Measurements from ENCODE around the gene VAV3. TPM values are rescaled to one million over a fixed set of nuclear protein-coding genes. Genes with fewer than 3 reads are reported as not detected.
A peak's percentile ranks its signal among the peaks of the same experiment; 100 is the strongest.

The VAV3 gene
- total RNA-seq, 5 donors from 2014 or later (not counting 1 experiment from before 2014, with no cell fraction given): 3.7 to 13.4 (median 4.6) TPM

DNA sequence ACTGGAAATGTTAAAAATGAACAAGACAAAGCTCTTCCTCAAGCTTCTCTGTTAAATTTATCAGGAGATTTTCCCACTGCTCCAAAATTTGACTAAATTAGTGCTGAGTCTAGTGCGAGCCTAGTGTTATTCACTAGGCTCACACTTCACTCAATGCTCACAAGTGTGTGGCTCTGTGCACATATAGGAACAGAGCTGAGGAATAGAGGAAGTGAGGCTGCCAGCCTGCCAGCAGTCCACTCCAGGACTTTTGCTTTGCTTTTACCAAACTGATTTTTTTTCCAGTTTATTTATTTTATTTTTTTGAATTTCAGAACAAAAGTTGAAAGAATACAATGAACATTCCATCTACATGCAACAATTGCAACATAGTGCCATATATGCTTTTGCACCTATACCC is 87.2 kb downstream of the VAV3 start:
- Histone ChIP-seq H3K4me3 (ENCODE audit: control insufficient read depth in 1 of 2, extremely low read depth in 1 of 2, low read length in 1 of 2) (no peak overlapping the region), H3K27me3 (replicated peaks in 1 of 2; ENCODE audit: control insufficient read depth in 2 of 2, extremely low read depth in 1 of 2, insufficient read depth in 2 of 2, low read length in 1 of 2) (no peaks in the 10 kb centered on the region), H3K36me3 (ENCODE audit: control insufficient read depth in 2 of 2, extremely low read depth in 1 of 2, insufficient read depth in 1 of 2, low read length in 1 of 2) (no peaks in the 10 kb centered on the region), H3K27ac (ENCODE audit: low read length) (no peak overlapping the region), H3K9me3 (no peaks in the 10 kb centered on the region), H3K4me1 (ENCODE audit: control insufficient read depth in 1 of 2, extremely low read depth in 1 of 2, insufficient read depth in 2 of 2, low read length in 2 of 2) (peaks cover 0 to under 1% of the 10 kb centered on the region in 2 experiments)
- peaks cover 9 to 34% (median 14%) of the 10 kb centered on the region in 3 donors for H3K4me1 Mint-ChIP-seq
- DNase-seq (no peak), ATAC-seq (replicated peaks in 1 of 4) (no peak)
- peaks cover 4 to 15% (median 5%) of the 10 kb centered on the region in 3 donors for H3K9me3 Mint-ChIP-seq
- no peaks in the 10 kb centered on the region for H3K27me3 Mint-ChIP-seq
- H3K27ac Mint-ChIP-seq: no peak overlapping the region
- no CpG with 5 or more reads among the region's 1 CpG for WGBS (ENCODE audit: insufficient coverage)
- H3K36me3 Mint-ChIP-seq: peaks cover 19% of the 10 kb centered on the region
- ChIA-PET POLR2A (interaction anchor here in 1 of 2 donors (0.7 kb wide), 1 partner anchor 86 kb away, joined by 6 read pairs; no protein-coding TSS in a partner anchor), CTCF (no interaction called here)
- no peak overlapping the region for H3K4me3 Mint-ChIP-seq

DNA sequence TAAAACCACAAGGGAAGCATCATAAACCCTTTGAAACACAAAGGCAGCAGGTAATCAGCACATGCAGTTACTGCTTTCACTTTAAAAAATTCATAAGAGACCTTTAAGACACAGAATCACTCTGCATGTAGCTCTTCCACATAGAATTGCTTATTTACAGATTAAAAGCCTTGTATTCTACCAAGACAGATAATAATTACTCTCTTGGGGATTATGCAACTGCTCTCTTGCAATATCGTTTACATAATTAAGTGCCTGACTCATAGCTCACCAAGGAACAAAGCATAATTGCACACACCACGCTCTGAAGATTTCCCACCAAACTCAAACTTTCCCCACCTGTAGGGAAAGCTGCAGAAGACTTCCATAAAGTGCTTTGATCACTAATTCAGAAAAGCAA is 87.9 kb downstream of the VAV3 start:
- ATAC-seq (replicated peaks in 1 of 4): no peak
- CTCF ChIA-PET: no interaction called here

DNA sequence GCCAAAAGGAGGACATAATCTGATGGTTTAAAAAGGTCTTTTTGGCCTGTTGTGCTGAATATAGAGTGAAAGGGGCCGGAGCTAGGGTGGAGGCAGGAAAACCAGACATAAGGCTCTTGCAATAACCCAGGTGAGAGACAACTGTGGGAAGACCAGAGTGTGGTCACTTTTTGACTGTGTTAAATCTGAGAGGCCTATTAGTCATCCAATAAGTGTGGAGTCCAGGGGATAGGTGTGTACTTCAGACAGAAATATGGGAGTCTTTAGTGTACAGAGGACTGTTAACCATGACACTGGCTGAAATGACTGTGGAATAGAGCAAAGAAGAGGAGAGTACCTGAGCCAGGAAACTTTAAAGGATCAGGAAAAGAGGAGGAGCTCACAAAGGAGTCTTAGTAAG is 89.3 kb downstream of the VAV3 start:
- no peak overlapping the region for H3K4me3 Mint-ChIP-seq
- DNase-seq: no peak
- WGBS (ENCODE audit: insufficient coverage): 90% methylated on average over 1 of the region's 1 CpG
- Histone ChIP-seq H3K36me3 (ENCODE audit: control insufficient read depth in 2 of 2, extremely low read depth in 1 of 2, insufficient read depth in 1 of 2, low read length in 1 of 2) (no peaks in the 10 kb centered on the region), H3K4me1 (ENCODE audit: control insufficient read depth in 1 of 2, extremely low read depth in 1 of 2, insufficient read depth in 2 of 2, low read length in 2 of 2) (peaks cover 0 to 10% of the 10 kb centered on the region in 2 experiments), H3K27ac (ENCODE audit: low read length) (no peak overlapping the region), H3K9me3 (no peaks in the 10 kb centered on the region), H3K4me3 (ENCODE audit: control insufficient read depth in 1 of 2, extremely low read depth in 1 of 2, low read length in 1 of 2) (no peak overlapping the region), H3K27me3 (replicated peaks in 1 of 2; ENCODE audit: control insufficient read depth in 2 of 2, extremely low read depth in 1 of 2, insufficient read depth in 2 of 2, low read length in 1 of 2) (no peaks in the 10 kb centered on the region)
- ChIA-PET CTCF (no interaction called here), POLR2A (no interaction called here)
- H3K4me1 Mint-ChIP-seq: peaks cover 10 to 41% (median 15%) of the 10 kb centered on the region in 3 donors
- H3K36me3 Mint-ChIP-seq: peaks cover 19% of the 10 kb centered on the region
- ATAC-seq (replicated peaks in 1 of 4): no peak
- no peaks in the 10 kb centered on the region for H3K27me3 Mint-ChIP-seq
- peaks cover 4 to 15% (median 5%) of the 10 kb centered on the region in 3 donors for H3K9me3 Mint-ChIP-seq
- H3K27ac Mint-ChIP-seq: no peak overlapping the region

More for the DNA sequence above, 87.9 kb downstream of the VAV3 start:
- Mint-ChIP-seq H3K4me3 (no peak overlapping the region), H3K36me3 (peaks cover 19% of the 10 kb centered on the region), H3K27ac (no peak overlapping the region), H3K27me3 (no peaks in the 10 kb centered on the region), H3K4me1 (peaks cover 9 to 33% (median 12%) of the 10 kb centered on the region in 3 donors), H3K9me3 (peaks cover 4 to 15% (median 5%) of the 10 kb centered on the region in 3 donors)
- no peak for DNase-seq
- H3K9me3 ChIP-seq: no peaks in the 10 kb centered on the region
- H3K27ac ChIP-seq (ENCODE audit: low read length): no peak overlapping the region
- WGBS (ENCODE audit: insufficient coverage): 45% methylated on average over 1 of the region's 2 CpGs
- no peaks in the 10 kb centered on the region for H3K27me3 ChIP-seq (replicated peaks in 1 of 2; ENCODE audit: control insufficient read depth in 2 of 2, extremely low read depth in 1 of 2, insufficient read depth in 2 of 2, low read length in 1 of 2)
- H3K36me3 ChIP-seq (ENCODE audit: control insufficient read depth in 2 of 2, extremely low read depth in 1 of 2, insufficient read depth in 1 of 2, low read length in 1 of 2): no peaks in the 10 kb centered on the region
- H3K4me1 ChIP-seq (ENCODE audit: control insufficient read depth in 1 of 2, extremely low read depth in 1 of 2, insufficient read depth in 2 of 2, low read length in 2 of 2): no peaks in the 10 kb centered on the region
- POLR2A ChIA-PET: no interaction called here
- no peak overlapping the region for H3K4me3 ChIP-seq (ENCODE audit: control insufficient read depth in 1 of 2, extremely low read depth in 1 of 2, low read length in 1 of 2)

DNA sequence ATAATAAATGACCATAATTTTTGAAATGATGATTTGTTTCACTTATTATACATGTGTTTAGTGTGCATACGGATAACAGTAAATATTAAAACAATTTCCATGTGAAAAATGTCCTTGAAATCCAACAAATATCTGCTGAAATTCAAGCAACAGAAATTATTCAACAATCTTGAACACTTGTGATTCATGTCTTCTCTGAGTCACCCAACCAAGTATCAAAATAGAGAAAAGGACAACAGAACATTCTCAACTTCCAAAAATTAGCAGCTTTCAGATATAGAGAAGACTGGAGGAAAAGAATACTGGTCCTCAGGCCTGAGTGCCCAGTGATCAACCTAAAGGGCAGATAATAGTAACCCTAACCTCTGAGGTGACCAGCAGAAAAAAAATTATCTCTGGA is 90.8 kb downstream of the VAV3 start:
- no peak overlapping the region for H3K27ac Mint-ChIP-seq
- no peak overlapping the region for H3K27ac ChIP-seq (ENCODE audit: low read length)
- ChIA-PET CTCF (no interaction called here), POLR2A (no interaction called here)
- no peaks in the 10 kb centered on the region for H3K36me3 ChIP-seq (ENCODE audit: control insufficient read depth in 2 of 2, extremely low read depth in 1 of 2, insufficient read depth in 1 of 2, low read length in 1 of 2)
- no peaks in the 10 kb centered on the region for H3K27me3 Mint-ChIP-seq
- H3K4me1 Mint-ChIP-seq: peaks cover 10 to 46% (median 21%) of the 10 kb centered on the region in 3 donors
- peaks cover 15% of the 10 kb centered on the region for H3K36me3 Mint-ChIP-seq
- ATAC-seq (replicated peaks in 1 of 4) (no peak), DNase-seq (no peak)
- H3K9me3 ChIP-seq: no peaks in the 10 kb centered on the region
- H3K27me3 ChIP-seq (replicated peaks in 1 of 2; ENCODE audit: control insufficient read depth in 2 of 2, extremely low read depth in 1 of 2, insufficient read depth in 2 of 2, low read length in 1 of 2): no peaks in the 10 kb centered on the region
- peaks cover 0 to 10% of the 10 kb centered on the region in 2 experiments for H3K4me1 ChIP-seq (ENCODE audit: control insufficient read depth in 1 of 2, extremely low read depth in 1 of 2, insufficient read depth in 2 of 2, low read length in 2 of 2)
- WGBS (ENCODE audit: insufficient coverage): no CpG with 5 or more reads among the region's 1 CpG
- H3K9me3 Mint-ChIP-seq: peaks cover 4 to 15% (median 5%) of the 10 kb centered on the region in 3 donors
- no peak overlapping the region for H3K4me3 ChIP-seq (ENCODE audit: control insufficient read depth in 1 of 2, extremely low read depth in 1 of 2, low read length in 1 of 2)
- H3K4me3 Mint-ChIP-seq: no peak overlapping the region

DNA sequence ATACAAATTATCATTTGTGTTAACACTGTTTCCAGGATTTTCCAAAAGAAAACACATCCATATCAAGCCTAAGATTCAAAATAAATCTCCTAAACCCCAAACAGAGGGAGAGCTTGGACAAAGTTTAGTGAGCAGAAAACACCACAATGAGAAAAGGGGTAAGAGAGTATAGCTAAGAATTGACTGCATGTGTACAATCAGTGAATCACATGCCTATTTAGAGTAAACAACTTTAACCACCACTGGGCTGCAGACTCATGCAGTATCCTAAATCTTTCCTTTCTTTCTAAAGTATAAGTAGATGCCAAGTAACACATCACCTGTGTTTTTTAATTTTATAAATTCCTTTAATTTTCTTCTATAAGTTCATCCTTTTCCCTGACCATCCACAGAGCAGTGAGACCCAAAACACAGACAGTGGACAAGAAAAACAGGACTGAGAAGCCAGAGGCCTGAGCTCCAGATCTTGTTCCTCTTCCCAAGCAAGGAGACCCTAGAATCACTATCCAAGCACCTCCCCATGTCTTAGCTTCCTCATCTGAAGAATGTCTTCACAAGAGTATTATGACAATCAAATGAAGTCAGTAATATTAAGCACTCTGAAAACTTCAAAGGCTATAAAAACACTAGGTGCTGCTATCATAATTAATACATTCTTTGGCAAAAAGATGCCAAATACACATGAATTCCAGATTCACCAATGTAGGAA is 93.1 kb downstream of the VAV3 start:
- ATAC-seq (replicated peaks in 1 of 4) (no peak), DNase-seq (no peak)
- no peaks in the 10 kb centered on the region for H3K36me3 ChIP-seq (ENCODE audit: control insufficient read depth in 2 of 2, extremely low read depth in 1 of 2, insufficient read depth in 1 of 2, low read length in 1 of 2)
- no peaks in the 10 kb centered on the region for H3K27me3 ChIP-seq (replicated peaks in 1 of 2; ENCODE audit: control insufficient read depth in 2 of 2, extremely low read depth in 1 of 2, insufficient read depth in 2 of 2, low read length in 1 of 2)
- peaks cover 0 to 10% of the 10 kb centered on the region in 2 experiments for H3K4me1 ChIP-seq (ENCODE audit: control insufficient read depth in 1 of 2, extremely low read depth in 1 of 2, insufficient read depth in 2 of 2, low read length in 2 of 2)
- POLR2A ChIA-PET: no interaction called here
- H3K9me3 ChIP-seq: no peaks in the 10 kb centered on the region
- Mint-ChIP-seq H3K4me1 (peaks cover 5 to 41% (median 21%) of the 10 kb centered on the region in 3 donors), H3K36me3 (peaks cover 10% of the 10 kb centered on the region), H3K9me3 (peaks cover 0 to 7% (median 5%) of the 10 kb centered on the region in 3 donors), H3K27me3 (no peaks in the 10 kb centered on the region), H3K4me3 (no peak overlapping the region), H3K27ac (no peak overlapping the region)
- no peak overlapping the region for H3K27ac ChIP-seq (ENCODE audit: low read length)
- CTCF ChIA-PET: interaction anchor here in 1 of 2 donors (0.9 kb wide), 2 partner anchors 89 to 92 kb away, joined by 3 to 5 read pairs; no protein-coding TSS in a partner anchor
- no peak overlapping the region for H3K4me3 ChIP-seq (ENCODE audit: control insufficient read depth in 1 of 2, extremely low read depth in 1 of 2, low read length in 1 of 2)

DNA sequence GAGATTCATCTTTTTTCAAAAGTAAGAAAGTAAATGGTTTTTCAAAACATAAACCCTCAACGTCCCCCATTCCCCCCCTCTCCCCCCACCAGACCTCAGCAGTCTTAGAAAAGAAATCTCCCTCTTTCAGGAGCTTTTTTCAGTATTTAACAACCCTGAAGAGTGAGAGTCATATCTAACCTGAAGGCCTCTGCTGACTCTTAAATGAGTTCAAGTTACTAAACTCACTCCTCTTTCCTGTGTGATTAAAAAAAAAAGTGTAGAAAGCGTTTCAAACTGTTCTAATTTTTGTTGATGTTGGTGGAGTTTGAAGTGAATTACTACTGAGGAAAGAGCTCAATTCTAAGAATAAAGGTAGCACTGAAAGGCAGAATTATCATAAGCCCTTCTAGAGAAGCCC is 93.7 kb downstream of the VAV3 start:
- H3K27ac ChIP-seq (ENCODE audit: low read length): peak overlapping the region; percentile 8
- no peaks in the 10 kb centered on the region for H3K36me3 ChIP-seq (ENCODE audit: control insufficient read depth in 2 of 2, extremely low read depth in 1 of 2, insufficient read depth in 1 of 2, low read length in 1 of 2)
- H3K27me3 Mint-ChIP-seq: no peaks in the 10 kb centered on the region
- CTCF ChIA-PET: no interaction called here
- H3K9me3 Mint-ChIP-seq: peaks cover 0 to 3% (median 3%) of the 10 kb centered on the region in 3 donors
- peaks cover 6 to 38% (median 21%) of the 10 kb centered on the region in 3 donors for H3K4me1 Mint-ChIP-seq
- no peak overlapping the region for H3K27ac Mint-ChIP-seq
- POLR2A ChIA-PET: no interaction called here
- DNase-seq (no peak), ATAC-seq (replicated peaks in 1 of 4) (no peak)
- no peak overlapping the region for H3K4me3 Mint-ChIP-seq
- 0% methylated on average over 1 of the region's 2 CpGs for WGBS (ENCODE audit: insufficient coverage)
- no peaks in the 10 kb centered on the region for H3K9me3 ChIP-seq
- H3K27me3 ChIP-seq (replicated peaks in 1 of 2; ENCODE audit: control insufficient read depth in 2 of 2, extremely low read depth in 1 of 2, insufficient read depth in 2 of 2, low read length in 1 of 2): no peaks in the 10 kb centered on the region
- H3K4me1 ChIP-seq (ENCODE audit: control insufficient read depth in 1 of 2, extremely low read depth in 1 of 2, insufficient read depth in 2 of 2, low read length in 2 of 2): peaks cover 0 to 10% of the 10 kb centered on the region in 2 experiments
- no peak overlapping the region for H3K4me3 ChIP-seq (ENCODE audit: control insufficient read depth in 1 of 2, extremely low read depth in 1 of 2, low read length in 1 of 2)
- H3K36me3 Mint-ChIP-seq: peaks cover 8% of the 10 kb centered on the region

Measured in T-cell (primary cell).